ENCODE results near the gene SLC44A3.

GRCh38 chr1:94925561-94926125 is 105.5 kb downstream of the SLC44A3 start:
- TF ChIP-seq CTCF (IDR thresholded peaks at IDR 0.05 in 8 of 11, conservative IDR thresholded peaks at IDR 0.05 in 3 of 11) (no peak), POLR2A (IDR thresholded peaks at IDR 0.05) (no peak)

Measured in spleen (tissue), 7 donors.